Measurements from ENCODE around the gene FSTL5.

FSTL5 gene

GRCh38 chr4:161595230-161595771, 568.5 kb downstream of the FSTL5 start:
- Mint-ChIP-seq H3K27ac (no peak overlapping the region), H3K36me3 (ENCODE audit: low read depth) (no peaks in the 10 kb centered on the region), H3K4me3 (no peak overlapping the region), H3K9me3 (peaks cover 7% of the 10 kb centered on the region), H3K27me3 (no peaks in the 10 kb centered on the region), H3K4me1 (ENCODE audit: low read depth) (no peaks in the 10 kb centered on the region)

DNA sequence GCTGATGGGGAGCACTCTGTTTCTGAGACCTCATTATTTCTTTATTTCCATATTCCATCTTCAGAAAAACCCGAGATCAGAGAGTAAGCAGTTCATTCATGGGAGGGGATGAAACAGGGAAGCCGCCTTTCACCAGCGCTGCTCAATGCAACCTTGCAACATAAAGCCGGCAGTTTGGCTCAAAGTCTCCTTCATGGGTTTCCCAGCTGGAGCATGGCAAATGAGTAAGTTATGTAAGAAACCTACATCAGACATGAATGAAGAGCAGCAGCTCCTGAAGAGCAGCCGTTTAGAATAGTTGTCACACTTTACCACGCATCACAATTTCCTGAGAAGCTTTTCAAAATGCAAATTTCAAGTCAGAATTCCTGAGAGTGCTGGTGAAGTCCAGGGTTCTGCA, 578.8 kb downstream of the FSTL5 start:
- no peaks in the 10 kb centered on the region for H3K27me3 Mint-ChIP-seq
- no peak overlapping the region for H3K4me3 Mint-ChIP-seq
- H3K9me3 Mint-ChIP-seq, result peaks cover 22% of the 10 kb centered on the region
- no peak overlapping the region for H3K27ac Mint-ChIP-seq
- H3K36me3 Mint-ChIP-seq (ENCODE audit: low read depth), result no peaks in the 10 kb centered on the region
- H3K4me1 Mint-ChIP-seq (ENCODE audit: low read depth), result no peaks in the 10 kb centered on the region

DNA sequence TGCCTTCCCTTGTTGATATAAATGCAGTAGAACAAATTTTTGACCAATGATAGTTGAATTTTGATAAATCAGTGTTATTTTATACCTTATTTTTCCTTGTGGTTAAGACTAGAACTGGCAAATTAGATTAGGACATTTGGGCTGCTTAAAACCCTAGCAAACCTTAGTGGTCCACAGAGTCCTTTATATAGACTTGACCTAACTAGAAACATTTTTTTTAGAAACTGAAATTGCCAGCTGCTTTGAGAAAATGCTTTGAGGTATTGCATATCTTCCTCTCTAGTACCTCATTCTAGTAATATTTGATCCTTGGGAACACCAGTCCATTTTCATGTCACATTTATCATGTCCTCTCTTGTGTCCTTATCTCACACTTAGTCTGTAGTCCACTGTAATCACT, 580.3 kb downstream of the FSTL5 start:
- Mint-ChIP-seq H3K27ac (no peak overlapping the region), H3K4me3 (no peak overlapping the region), H3K9me3 (peaks cover 17% of the 10 kb centered on the region), H3K27me3 (no peaks in the 10 kb centered on the region), H3K36me3 (ENCODE audit: low read depth) (no peaks in the 10 kb centered on the region), H3K4me1 (ENCODE audit: low read depth) (no peaks in the 10 kb centered on the region)

DNA sequence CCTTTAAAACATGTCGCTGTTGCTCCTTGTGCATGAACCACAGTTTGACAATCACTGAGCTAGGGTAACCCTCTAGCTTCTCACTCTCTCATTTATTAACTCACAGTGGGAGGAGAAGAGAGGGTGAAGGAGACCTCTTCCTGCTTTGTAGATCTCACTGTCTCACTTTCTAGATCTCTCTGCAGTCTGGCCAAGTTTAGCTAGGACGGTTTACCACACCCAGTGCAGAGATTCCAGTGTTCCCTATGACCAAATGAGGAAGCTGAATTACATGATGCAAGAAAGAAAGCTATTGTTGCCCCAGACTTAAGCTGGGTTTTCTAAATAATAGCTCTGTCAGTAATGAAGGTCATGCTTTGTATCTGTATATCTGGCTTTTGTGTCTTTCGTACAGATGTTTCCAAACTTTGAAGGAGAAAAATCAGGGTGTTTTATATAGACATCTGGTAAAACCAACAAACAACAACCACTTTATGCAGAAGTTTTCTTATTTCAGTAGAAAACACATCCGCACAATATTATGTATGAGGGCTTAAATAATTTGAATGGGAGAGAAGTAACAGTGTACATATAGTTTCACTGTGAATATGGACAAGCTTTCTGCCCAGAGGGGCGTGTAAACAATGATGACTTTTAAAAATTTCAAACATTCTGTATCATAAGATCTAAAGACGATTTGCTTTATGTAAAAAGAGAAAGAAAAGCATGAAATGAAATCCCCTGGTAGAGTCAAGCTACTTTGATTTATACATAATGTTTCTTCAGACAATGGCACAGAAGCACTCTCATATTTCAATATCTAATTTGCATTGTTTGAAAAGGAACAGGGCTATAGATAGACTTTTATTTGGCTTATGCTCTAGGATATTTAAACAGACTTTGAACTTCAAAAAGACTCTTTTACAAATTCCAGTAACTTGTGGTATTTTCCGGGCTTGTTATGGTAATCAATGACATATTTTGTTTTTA, 582.3 kb downstream of the FSTL5 start:
- Mint-ChIP-seq H3K9me3 (peaks cover 23% of the 10 kb centered on the region), H3K36me3 (ENCODE audit: low read depth) (no peaks in the 10 kb centered on the region), H3K27ac (no peak overlapping the region), H3K4me3 (no peak overlapping the region), H3K4me1 (ENCODE audit: low read depth) (no peaks in the 10 kb centered on the region), H3K27me3 (no peaks in the 10 kb centered on the region)

GRCh38 chr4:161577579-161578301, 586.1 kb downstream of the FSTL5 start:
- H3K27ac Mint-ChIP-seq, result no peak overlapping the region
- no peaks in the 10 kb centered on the region for H3K27me3 Mint-ChIP-seq
- peaks cover 14% of the 10 kb centered on the region for H3K9me3 Mint-ChIP-seq
- H3K36me3 Mint-ChIP-seq (ENCODE audit: low read depth), result no peaks in the 10 kb centered on the region
- no peaks in the 10 kb centered on the region for H3K4me1 Mint-ChIP-seq (ENCODE audit: low read depth)
- H3K4me3 Mint-ChIP-seq, result no peak overlapping the region

- H3K27me3 Mint-ChIP-seq, result no peaks in the 10 kb centered on the region
Observed at GRCh38 chr4:161573836-161574235, 590.0 kb downstream of the FSTL5 start.

GRCh38 chr4:161564230-161564834, 599.5 kb downstream of the FSTL5 start:
- Mint-ChIP-seq H3K27ac (no peak overlapping the region), H3K9me3 (peaks cover 3% of the 10 kb centered on the region), H3K4me3 (no peak overlapping the region), H3K36me3 (ENCODE audit: low read depth) (no peaks in the 10 kb centered on the region), H3K4me1 (ENCODE audit: low read depth) (no peaks in the 10 kb centered on the region), H3K27me3 (no peaks in the 10 kb centered on the region)

More at GRCh38 chr4:161573836-161574235, 590.0 kb downstream of the FSTL5 start:
- Mint-ChIP-seq H3K4me3 (no peak overlapping the region), H3K27ac (no peak overlapping the region), H3K9me3 (peaks cover 8% of the 10 kb centered on the region), H3K36me3 (ENCODE audit: low read depth) (no peaks in the 10 kb centered on the region), H3K4me1 (ENCODE audit: low read depth) (no peaks in the 10 kb centered on the region)

DNA sequence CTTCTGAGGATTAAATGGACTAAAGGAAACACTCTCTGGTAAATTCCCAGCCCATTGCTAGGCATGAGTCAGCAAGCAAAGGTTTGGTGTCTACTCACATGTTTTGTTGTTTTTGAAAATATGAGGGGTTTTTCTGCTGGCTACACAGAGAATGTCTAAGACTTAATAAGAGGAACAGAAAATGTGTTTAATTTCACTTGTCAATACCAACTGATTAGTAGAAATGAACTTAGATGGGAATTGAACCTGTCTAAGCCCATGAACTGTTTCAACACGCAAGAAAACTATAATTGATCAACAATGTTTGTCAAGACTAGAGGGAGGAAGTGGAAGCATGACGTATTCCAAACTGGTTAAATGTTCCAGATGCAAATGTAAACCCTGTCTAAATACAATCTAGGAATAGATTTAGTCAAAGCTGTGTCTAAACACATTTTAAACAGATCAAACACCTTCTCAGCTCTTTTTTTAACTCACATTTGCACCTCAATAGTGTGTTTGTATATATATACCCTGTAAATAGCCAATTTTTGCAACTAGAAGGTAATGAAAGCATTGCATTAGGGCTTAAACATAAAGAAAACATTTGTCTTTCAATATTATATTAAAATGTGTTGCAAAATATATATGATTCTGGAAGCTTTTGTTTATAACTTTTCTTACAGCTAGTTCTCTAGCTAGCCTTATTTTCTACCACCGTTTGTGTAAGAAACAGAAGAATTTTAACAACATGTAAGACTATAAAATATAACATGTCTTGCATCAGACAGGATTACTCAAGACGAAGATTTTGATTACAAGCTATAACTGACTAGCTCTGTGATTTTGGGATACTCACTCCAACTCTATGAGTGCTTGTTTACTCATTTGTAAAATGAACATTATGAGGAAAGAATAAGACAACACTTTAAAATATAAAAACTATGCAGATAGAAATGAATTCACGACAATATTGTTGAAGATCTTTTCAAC, 607.8 kb downstream of the FSTL5 start:
- no peaks in the 10 kb centered on the region for H3K4me1 Mint-ChIP-seq (ENCODE audit: low read depth)
- H3K36me3 Mint-ChIP-seq (ENCODE audit: low read depth), result no peaks in the 10 kb centered on the region
- H3K27me3 Mint-ChIP-seq, result no peaks in the 10 kb centered on the region
- H3K27ac Mint-ChIP-seq, result no peak overlapping the region
- no peaks in the 10 kb centered on the region for H3K9me3 Mint-ChIP-seq
- no peak overlapping the region for H3K4me3 Mint-ChIP-seq

GRCh38 chr4:161554372-161554990, 609.3 kb downstream of the FSTL5 start:
- Mint-ChIP-seq H3K4me3 (no peak overlapping the region), H3K36me3 (ENCODE audit: low read depth) (no peaks in the 10 kb centered on the region), H3K4me1 (ENCODE audit: low read depth) (no peaks in the 10 kb centered on the region), H3K27ac (no peak overlapping the region), H3K9me3 (peaks cover 3% of the 10 kb centered on the region), H3K27me3 (no peaks in the 10 kb centered on the region)

- H3K27me3 Mint-ChIP-seq, result no peaks in the 10 kb centered on the region
- no peaks in the 10 kb centered on the region for H3K36me3 Mint-ChIP-seq (ENCODE audit: low read depth)
- no peaks in the 10 kb centered on the region for H3K4me1 Mint-ChIP-seq (ENCODE audit: low read depth)
- H3K9me3 Mint-ChIP-seq, result peaks cover 9% of the 10 kb centered on the region
- H3K4me3 Mint-ChIP-seq, result no peak overlapping the region
- no peak overlapping the region for H3K27ac Mint-ChIP-seq
Observed at GRCh38 chr4:161546902-161547301, 616.9 kb downstream of the FSTL5 start.

GRCh38 chr4:161540265-161540664, 623.5 kb downstream of the FSTL5 start:
- peaks cover 23% of the 10 kb centered on the region for H3K9me3 Mint-ChIP-seq
- H3K4me1 Mint-ChIP-seq (ENCODE audit: low read depth), result no peaks in the 10 kb centered on the region
- H3K36me3 Mint-ChIP-seq (ENCODE audit: low read depth), result no peaks in the 10 kb centered on the region
- no peak overlapping the region for H3K4me3 Mint-ChIP-seq
- no peak overlapping the region for H3K27ac Mint-ChIP-seq
- H3K27me3 Mint-ChIP-seq, result no peaks in the 10 kb centered on the region

DNA sequence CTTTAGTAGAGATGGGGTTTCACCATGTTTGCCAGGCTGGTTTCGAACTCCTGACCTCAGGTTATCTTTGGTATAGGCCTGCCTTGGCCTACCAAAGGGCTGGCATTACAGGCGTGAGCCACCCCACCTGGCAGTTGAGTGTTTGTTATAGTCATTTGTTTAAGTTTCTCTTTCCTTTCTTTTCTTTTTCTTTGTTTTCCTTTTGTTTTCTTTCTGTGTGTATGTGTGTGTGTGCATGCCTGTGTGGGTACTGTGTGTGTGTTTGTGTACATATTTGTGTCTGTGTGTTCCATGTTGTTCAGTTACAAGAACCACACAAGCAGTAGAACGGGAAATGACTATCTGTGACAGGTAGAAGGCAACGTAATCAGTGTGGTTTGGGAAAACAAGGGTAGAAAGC, 624.9 kb downstream of the FSTL5 start:
- no peaks in the 10 kb centered on the region for H3K4me1 Mint-ChIP-seq (ENCODE audit: low read depth)

GRCh38 chr4:161530710-161531109, 633.1 kb downstream of the FSTL5 start:
- Mint-ChIP-seq H3K36me3 (ENCODE audit: low read depth) (no peaks in the 10 kb centered on the region), H3K9me3 (peaks cover 8% of the 10 kb centered on the region), H3K27me3 (no peaks in the 10 kb centered on the region), H3K27ac (no peak overlapping the region), H3K4me3 (no peak overlapping the region), H3K4me1 (ENCODE audit: low read depth) (no peaks in the 10 kb centered on the region)

More for the DNA sequence above, 624.9 kb downstream of the FSTL5 start:
- no peak overlapping the region for H3K27ac Mint-ChIP-seq
- peaks cover 23% of the 10 kb centered on the region for H3K9me3 Mint-ChIP-seq
- H3K4me3 Mint-ChIP-seq, result no peak overlapping the region
- no peaks in the 10 kb centered on the region for H3K27me3 Mint-ChIP-seq
- no peaks in the 10 kb centered on the region for H3K36me3 Mint-ChIP-seq (ENCODE audit: low read depth)

Data from stimulated activated naive CD8-positive, alpha-beta T cell treated with anti-CD3 and anti-CD28 coated beads, Interleukin-15, Interleukin-2, amounts not matched to agents 100 ng/mL and 50 ng/mL, for 24 hours (primary cell).